Breast epithelium (tissue), 3 donors: Measurements from ENCODE around the gene ARL6IP6.
"Not testable (repeated sequence)": the region's sequence is repeated elsewhere in the genome, so short reads cannot be mapped to it uniquely, and the experiment has no call there.

ENCODE experiments used
- CTCF ChIP-seq, 3 donors: fragments of 450-650 bp; IDR thresholded peaks; one replicate each; pipeline ENCODE4 v1.5.1; 2016 to 2017; ENCODE audit warnings: antibody characterized with exemption in 3 of 3, mild to moderate bottlenecking in 3 of 3, moderate library complexity in 3 of 3
- POLR2A ChIP-seq: fragments of 450-650 bp; IDR thresholded peaks from one replicate; pipeline ENCODE4 v1.6.1; 2016; ENCODE audit warnings: antibody characterized with exemption, mild to moderate bottlenecking, moderate library complexity

- not testable (repeated sequence) for TF ChIP-seq CTCF (IDR thresholded peaks at IDR 0.05); POLR2A
These were observed 29.3 kb downstream of the ARL6IP6 start for GRCh38 chr2:152747751-152748150.
